ENCODE measurements around the gene LPCAT1. TPM values are rescaled to one million over a fixed set of nuclear protein-coding genes. Genes with fewer than 3 reads are reported as not detected.
"Not testable (repeated sequence)": the region's sequence is repeated elsewhere in the genome, so short reads cannot be mapped to it uniquely, and the experiment has no call there.

Gene LPCAT1
- total RNA-seq, 1 donor from 2014 or later = 86.2 TPM

- H3K4me1 ChIP-seq = peaks cover 0 to 8% of the 10 kb centered on the region in 2 donors
- H3K27ac ChIP-seq = no peak overlapping the region
- intact Hi-C loops (cut with DNase I) = no loop called here
- H3K27me3 ChIP-seq = no peaks in the 10 kb centered on the region
- no peak overlapping the region for H3K4me3 ChIP-seq
- no peak for DNase-seq (ENCODE audit: low spot score in 2 of 2)
- H3K36me3 ChIP-seq = peaks cover 6 to 31% of the 10 kb centered on the region in 2 donors
- H3K9me3 ChIP-seq = no peaks in the 10 kb centered on the region
- no peak for TF ChIP-seq CTCF (IDR thresholded peaks at IDR 0.05)
Observed at GRCh38 chr5:1507457-1507856, 16.3 kb downstream of the LPCAT1 start.

GRCh38 chr5:1507014-1507375, 16.8 kb downstream of the LPCAT1 start:
- intact Hi-C loops (cut with DNase I) = no loop called here

GRCh38 chr5:1506242-1507013, 17.3 kb downstream of the LPCAT1 start:
- peaks cover 0 to 8% of the 10 kb centered on the region in 2 donors for H3K4me1 ChIP-seq
- no peaks in the 10 kb centered on the region for H3K27me3 ChIP-seq
- H3K27ac ChIP-seq = no peak overlapping the region
- no peak overlapping the region for H3K4me3 ChIP-seq
- H3K9me3 ChIP-seq = no peaks in the 10 kb centered on the region
- H3K36me3 ChIP-seq = peaks cover 6 to 23% of the 10 kb centered on the region in 2 donors
- intact Hi-C loops (cut with DNase I) = no loop called here
- no peak for TF ChIP-seq CTCF (IDR thresholded peaks at IDR 0.05)
- no peak for DNase-seq (ENCODE audit: low spot score in 2 of 2)

More at GRCh38 chr5:1507014-1507375, 16.8 kb downstream of the LPCAT1 start:
- no peak overlapping the region for H3K27ac ChIP-seq
- peaks cover 6 to 27% of the 10 kb centered on the region in 2 donors for H3K36me3 ChIP-seq
- no peaks in the 10 kb centered on the region for H3K27me3 ChIP-seq
- no peak for DNase-seq (ENCODE audit: low spot score in 2 of 2)
- no peak overlapping the region for H3K4me3 ChIP-seq
- H3K4me1 ChIP-seq = peaks cover 0 to 8% of the 10 kb centered on the region in 2 donors
- no peaks in the 10 kb centered on the region for H3K9me3 ChIP-seq
- TF ChIP-seq CTCF (IDR thresholded peaks at IDR 0.05) = no peak

- Histone ChIP-seq H3K9me3 (no peaks in the 10 kb centered on the region), H3K27me3 (no peaks in the 10 kb centered on the region), H3K4me1 (peaks cover 0 to 12% of the 10 kb centered on the region in 2 donors), H3K36me3 (peaks cover 3 to 18% of the 10 kb centered on the region in 2 donors), H3K4me3 (no peak overlapping the region), H3K27ac (no peak overlapping the region)
- DNase-seq (ENCODE audit: low spot score in 2 of 2) = no peak
- intact Hi-C loops (cut with DNase I) = no loop called here
- no peak for TF ChIP-seq CTCF (IDR thresholded peaks at IDR 0.05)
Observed at GRCh38 chr5:1505506-1506241, 18.1 kb downstream of the LPCAT1 start.

GRCh38 chr5:1505089-1505488, 18.7 kb downstream of the LPCAT1 start:
- H3K27me3 ChIP-seq; intact Hi-C loops (cut with DNase I); H3K9me3 ChIP-seq; DNase-seq (ENCODE audit: low spot score in 2 of 2); H3K4me3 ChIP-seq; H3K27ac ChIP-seq: not testable (repeated sequence)
- H3K36me3 ChIP-seq = peaks cover 0 to 14% of the 10 kb centered on the region in 2 donors
- H3K4me1 ChIP-seq = peaks cover 0 to 16% of the 10 kb centered on the region in 2 donors

- intact Hi-C loops (cut with DNase I) = no loop called here
- H3K4me1 ChIP-seq = peaks cover 0 to 19% of the 10 kb centered on the region in 2 donors
- no peaks in the 10 kb centered on the region for H3K9me3 ChIP-seq
- no peaks in the 10 kb centered on the region for H3K27me3 ChIP-seq
- H3K36me3 ChIP-seq = peaks cover 0 to 9% of the 10 kb centered on the region in 2 donors
- no peak for DNase-seq (ENCODE audit: low spot score in 2 of 2)
- H3K27ac ChIP-seq = no peak overlapping the region
- TF ChIP-seq CTCF (IDR thresholded peaks at IDR 0.05) = no peak
- no peak overlapping the region for H3K4me3 ChIP-seq
Observed at GRCh38 chr5:1504617-1505016, 19.1 kb downstream of the LPCAT1 start.
